Right atrium auricular region (tissue), 2 donors: ENCODE results near the gene CCL5. TPM values are rescaled to one million over a fixed set of nuclear protein-coding genes. Genes with fewer than 3 reads are reported as not detected.

Experiments
- DNase-seq: peaks from one replicate; pipeline ENCODE4 v3.0.0-alpha.2; 2019; ENCODE audit warnings: low spot score
- H3K27ac ChIP-seq, 2 donors: fragments of 200-600 bp; sonication (generic); 1 replicate in 1 of 2; 2 replicates in 1 of 2; pipeline ENCODE4 v1.5.1; 2016 to 2019
- H3K27me3 ChIP-seq, 2 donors: fragments of 200-600 bp; sonication (generic); one replicate each; pipeline versions ENCODE4 v1.5.1 to v1.6.0; 2017 to 2019
- H3K36me3 ChIP-seq: fragments of 200-600 bp; sonication (generic); one replicate; pipeline ENCODE4 v1.5.1; 2016
- H3K4me1 ChIP-seq, 2 donors: fragments of 200-600 bp; sonication (generic); one replicate each; pipeline versions ENCODE4 v1.5.1 to v1.6.0; 2017 to 2019
- H3K4me3 ChIP-seq, 2 donors: fragments of 200-600 bp; sonication (generic); 1 replicate in 1 of 2; 2 replicates in 1 of 2; pipeline ENCODE4 v1.5.1; 2017 to 2019; ENCODE audit warnings: mild to moderate bottlenecking in 1 of 2, moderate library complexity in 1 of 2
- H3K9me3 ChIP-seq, 2 donors: fragments of 200-600 bp; sonication (generic); one replicate each; pipeline ENCODE4 v1.5.1; 2019
- total RNA-seq, 2 donors: library from RNA; depleted of rRNA; stranded (reverse); fragments of >200 nt; gene quantifications; one replicate each; pipeline ENCODE4 v1.1.0, GENCODE V29; 2016
- TF ChIP-seq, protein P1 (sequence below), 2 donors: fragments of 200-600 bp; sonication (generic); IDR thresholded peaks; one replicate each; pipeline ENCODE4 v1.5.1; 2019; ENCODE audit warnings: antibody characterized with exemption in 2 of 2

The CCL5 gene
- total RNA-seq, 2 donors from 2014 or later, result 1.0 to 3.1 TPM

DNA sequence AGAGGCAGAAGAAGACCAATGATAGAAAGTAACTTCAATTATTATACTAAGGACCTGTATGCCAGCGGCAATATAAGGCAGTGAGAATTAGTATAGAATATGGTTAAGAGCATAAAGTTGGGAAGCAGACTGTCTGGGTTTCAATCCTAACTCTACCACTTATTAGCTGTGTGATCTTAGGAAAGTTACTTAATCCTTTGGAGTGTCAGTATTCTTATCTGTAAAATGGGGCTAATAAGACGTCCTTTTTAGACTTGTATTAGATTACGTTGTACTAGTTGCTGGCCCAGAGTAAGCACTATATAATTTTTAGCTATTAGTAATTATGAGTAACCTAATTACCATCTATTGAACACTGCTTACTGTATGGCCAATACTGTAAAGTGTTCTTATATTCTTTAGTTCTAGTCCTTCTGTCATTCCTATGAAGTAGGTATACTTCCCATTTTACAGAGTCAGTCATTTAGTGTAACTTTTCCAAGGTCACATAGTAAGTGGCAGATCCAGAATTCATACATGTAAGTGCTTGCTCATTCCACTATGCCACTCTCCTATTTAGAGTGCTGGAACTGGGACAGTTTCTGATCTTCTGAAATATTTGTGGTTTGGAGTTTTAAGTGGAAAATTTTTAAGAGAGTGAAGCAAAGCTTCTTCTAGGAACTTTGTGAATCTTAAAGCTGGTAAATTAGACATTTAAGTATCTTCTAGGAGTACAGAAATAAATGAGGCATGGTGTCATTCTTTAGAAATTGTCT is 33.9 kb downstream of the CCL5 start:
- TF ChIP-seq, protein P1, sequence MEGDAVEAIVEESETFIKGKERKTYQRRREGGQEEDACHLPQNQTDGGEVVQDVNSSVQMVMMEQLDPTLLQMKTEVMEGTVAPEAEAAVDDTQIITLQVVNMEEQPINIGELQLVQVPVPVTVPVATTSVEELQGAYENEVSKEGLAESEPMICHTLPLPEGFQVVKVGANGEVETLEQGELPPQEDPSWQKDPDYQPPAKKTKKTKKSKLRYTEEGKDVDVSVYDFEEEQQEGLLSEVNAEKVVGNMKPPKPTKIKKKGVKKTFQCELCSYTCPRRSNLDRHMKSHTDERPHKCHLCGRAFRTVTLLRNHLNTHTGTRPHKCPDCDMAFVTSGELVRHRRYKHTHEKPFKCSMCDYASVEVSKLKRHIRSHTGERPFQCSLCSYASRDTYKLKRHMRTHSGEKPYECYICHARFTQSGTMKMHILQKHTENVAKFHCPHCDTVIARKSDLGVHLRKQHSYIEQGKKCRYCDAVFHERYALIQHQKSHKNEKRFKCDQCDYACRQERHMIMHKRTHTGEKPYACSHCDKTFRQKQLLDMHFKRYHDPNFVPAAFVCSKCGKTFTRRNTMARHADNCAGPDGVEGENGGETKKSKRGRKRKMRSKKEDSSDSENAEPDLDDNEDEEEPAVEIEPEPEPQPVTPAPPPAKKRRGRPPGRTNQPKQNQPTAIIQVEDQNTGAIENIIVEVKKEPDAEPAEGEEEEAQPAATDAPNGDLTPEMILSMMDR (IDR thresholded peaks at IDR 0.05), result no peak
- Histone ChIP-seq H3K4me1 (no peaks in the 10 kb centered on the region), H3K27me3 (no peaks in the 10 kb centered on the region), H3K27ac (no peak overlapping the region), H3K9me3 (no peaks in the 10 kb centered on the region), H3K4me3 (no peak overlapping the region), H3K36me3 (peaks cover 75% of the 10 kb centered on the region)
- no peak for DNase-seq

DNA sequence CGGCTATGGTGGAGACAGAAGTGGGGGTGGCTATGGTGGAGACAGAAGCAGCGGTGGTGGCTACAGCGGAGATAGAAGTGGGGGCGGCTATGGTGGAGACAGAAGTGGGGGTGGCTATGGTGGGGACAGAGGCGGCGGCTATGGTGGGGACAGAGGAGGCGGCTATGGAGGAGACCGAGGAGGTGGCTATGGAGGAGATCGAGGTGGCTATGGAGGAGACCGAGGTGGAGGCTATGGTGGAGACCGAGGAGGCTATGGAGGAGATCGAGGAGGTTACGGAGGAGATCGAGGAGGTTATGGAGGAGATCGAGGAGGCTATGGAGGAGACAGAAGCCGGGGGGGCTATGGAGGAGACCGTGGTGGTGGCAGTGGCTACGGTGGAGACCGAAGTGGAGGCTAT is 35.6 kb downstream of the CCL5 start:
- peaks cover 80% of the 10 kb centered on the region for H3K36me3 ChIP-seq
- TF ChIP-seq, protein P1 (IDR thresholded peaks at IDR 0.05), result no peak
- no peaks in the 10 kb centered on the region for H3K4me1 ChIP-seq
- H3K9me3 ChIP-seq, result no peaks in the 10 kb centered on the region
- H3K27me3 ChIP-seq, result no peaks in the 10 kb centered on the region
- H3K27ac ChIP-seq, result no peak overlapping the region
- DNase-seq, result no peak
- H3K4me3 ChIP-seq, result no peak overlapping the region

DNA sequence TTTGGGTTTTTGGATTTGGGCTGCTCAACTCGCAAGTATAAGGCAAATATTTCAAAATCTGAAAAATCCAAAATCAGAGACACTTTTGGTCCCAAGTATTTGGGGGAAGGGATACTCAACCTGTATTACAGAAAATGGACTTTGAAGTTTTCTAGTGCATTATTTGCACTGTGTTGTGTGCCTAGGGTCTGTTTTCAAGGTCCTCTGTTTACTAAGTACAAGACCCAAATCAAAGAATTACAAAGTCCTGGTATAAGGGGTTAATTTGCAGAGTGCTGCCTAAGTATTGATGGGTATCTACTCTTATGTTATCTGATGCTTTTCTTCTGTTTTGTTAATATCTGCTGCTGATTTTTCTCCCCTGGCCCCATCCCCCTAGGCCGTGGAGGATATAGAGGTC is 36.5 kb downstream of the CCL5 start:
- Histone ChIP-seq H3K27me3 (no peaks in the 10 kb centered on the region), H3K4me1 (no peaks in the 10 kb centered on the region)
- TF ChIP-seq, protein P1 (IDR thresholded peaks at IDR 0.05), result no peak

DNA sequence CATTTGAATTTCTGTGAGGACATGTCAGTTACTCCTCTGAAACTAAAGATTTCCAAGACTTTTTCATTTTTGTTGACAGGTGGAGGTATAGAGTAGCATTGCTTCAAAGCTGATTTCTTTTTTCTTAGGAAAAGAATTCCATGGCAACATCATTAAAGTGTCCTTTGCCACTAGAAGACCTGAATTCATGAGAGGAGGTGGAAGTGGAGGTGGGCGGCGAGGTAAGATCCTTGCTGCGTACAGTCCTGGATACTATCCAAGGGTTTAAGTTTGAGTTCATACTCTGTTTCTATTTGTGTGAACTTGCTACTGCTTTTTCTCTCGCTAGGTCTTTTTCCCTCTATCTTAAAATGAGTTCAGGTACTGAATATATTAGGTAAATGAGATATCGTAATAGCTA is 37.9 kb downstream of the CCL5 start:
- no peaks in the 10 kb centered on the region for H3K27me3 ChIP-seq
- H3K4me3 ChIP-seq, result no peak overlapping the region
- no peak for DNase-seq
- peaks cover 92% of the 10 kb centered on the region for H3K36me3 ChIP-seq
- TF ChIP-seq, protein P1 (IDR thresholded peaks at IDR 0.05), result no peak
- H3K27ac ChIP-seq, result no peak overlapping the region
- H3K9me3 ChIP-seq, result no peaks in the 10 kb centered on the region
- no peaks in the 10 kb centered on the region for H3K4me1 ChIP-seq

More for the DNA sequence above, 36.5 kb downstream of the CCL5 start:
- Histone ChIP-seq H3K27ac (no peak overlapping the region), H3K9me3 (no peaks in the 10 kb centered on the region), H3K36me3 (peaks cover 87% of the 10 kb centered on the region), H3K4me3 (no peak overlapping the region)
- DNase-seq, result no peak

DNA sequence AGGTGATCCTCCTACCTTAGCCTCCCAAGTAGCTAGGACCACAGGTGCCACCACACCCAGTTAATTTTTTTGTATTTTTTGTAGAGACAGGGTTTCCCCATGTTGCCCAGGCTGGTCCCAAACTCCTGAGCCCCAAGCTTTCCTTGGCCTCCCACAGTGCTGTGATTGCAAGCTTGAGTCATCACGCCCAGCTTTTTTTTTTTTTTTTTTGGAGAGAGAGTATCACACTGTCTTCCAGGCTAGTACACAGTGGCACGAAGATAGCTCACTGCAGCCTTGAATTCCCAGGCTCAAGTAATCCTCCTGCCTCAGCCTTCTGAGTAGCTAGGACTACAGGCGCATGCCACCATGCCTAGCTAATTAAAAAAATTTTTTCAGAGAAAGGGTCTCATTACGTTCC is 38.7 kb downstream of the CCL5 start:
- Histone ChIP-seq H3K27me3 (no peaks in the 10 kb centered on the region), H3K36me3 (peaks cover 92% of the 10 kb centered on the region), H3K4me1 (no peaks in the 10 kb centered on the region), H3K4me3 (no peak overlapping the region), H3K9me3 (no peaks in the 10 kb centered on the region), H3K27ac (no peak overlapping the region)
- no peak for DNase-seq
- TF ChIP-seq, protein P1 (IDR thresholded peaks at IDR 0.05), result no peak

DNA sequence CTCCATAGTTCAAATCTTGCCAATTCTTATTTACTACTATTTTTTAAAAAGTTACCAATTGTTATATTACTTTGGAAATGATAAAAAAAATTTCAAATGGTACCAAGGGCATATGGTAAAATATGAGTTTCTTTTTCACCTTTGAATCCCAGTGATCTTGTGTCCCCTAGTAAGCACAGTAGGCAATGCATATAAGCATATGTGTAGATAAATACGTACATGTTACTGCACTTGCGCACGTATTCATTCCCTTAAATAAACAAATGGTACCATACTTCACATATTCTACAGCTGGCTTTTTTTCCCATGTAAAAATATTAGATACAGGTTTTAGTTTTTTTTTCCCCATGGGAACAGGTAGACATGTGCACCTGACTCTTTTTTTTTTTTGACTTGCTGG is 39.1 kb downstream of the CCL5 start:
- H3K9me3 ChIP-seq, result no peaks in the 10 kb centered on the region
- H3K4me1 ChIP-seq, result no peaks in the 10 kb centered on the region
- H3K36me3 ChIP-seq, result peaks cover 92% of the 10 kb centered on the region
- no peak overlapping the region for H3K4me3 ChIP-seq
- H3K27me3 ChIP-seq, result no peaks in the 10 kb centered on the region
- DNase-seq, result no peak
- TF ChIP-seq, protein P1 (IDR thresholded peaks at IDR 0.05), result no peak
- no peak overlapping the region for H3K27ac ChIP-seq
